SH-SY5Y (cell line): Measurements from ENCODE around the gene TTC21A.

Source experiments
- GATA2 ChIP-seq: IDR thresholded peaks from 2 replicates; pipeline ENCODE4 v1.6.1; 2011; ENCODE audit warnings: mild to moderate bottlenecking, low read depth, low read length
- GATA3 ChIP-seq: IDR thresholded peaks from 2 replicates; pipeline ENCODE4 v1.6.1; 2011; ENCODE audit warnings: low read depth, mild to moderate bottlenecking, low read length, moderate library complexity

DNA sequence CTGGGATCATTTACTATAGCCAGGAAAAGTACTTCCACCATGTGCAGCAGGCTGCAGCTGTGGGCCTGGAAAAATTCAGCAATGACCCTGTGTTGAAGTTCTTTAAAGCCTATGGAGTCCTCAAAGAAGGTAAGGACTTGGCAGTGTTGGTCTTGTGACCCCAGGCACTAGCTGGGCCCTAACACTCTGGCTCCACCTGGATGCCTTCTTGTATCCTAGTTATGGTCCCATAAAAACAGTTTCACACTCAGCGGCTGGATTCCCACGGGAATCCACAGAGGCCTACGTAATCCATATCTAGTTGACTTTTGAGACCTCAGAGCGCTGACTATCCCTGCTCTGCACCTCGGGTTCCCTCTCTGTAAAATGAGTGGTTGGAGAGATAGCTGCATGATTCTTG lies 1.6 kb downstream of the TTC21A start:
- TF ChIP-seq GATA2 (no peak), GATA3 (no peak)
